ENCODE results near the gene NFIL3. TPM values are rescaled to one million over a fixed set of nuclear protein-coding genes. Genes with fewer than 3 reads are reported as not detected.

NFIL3 gene
- total RNA-seq, 2 donors from 2014 or later = 28.7 to 33.5 TPM

DNA sequence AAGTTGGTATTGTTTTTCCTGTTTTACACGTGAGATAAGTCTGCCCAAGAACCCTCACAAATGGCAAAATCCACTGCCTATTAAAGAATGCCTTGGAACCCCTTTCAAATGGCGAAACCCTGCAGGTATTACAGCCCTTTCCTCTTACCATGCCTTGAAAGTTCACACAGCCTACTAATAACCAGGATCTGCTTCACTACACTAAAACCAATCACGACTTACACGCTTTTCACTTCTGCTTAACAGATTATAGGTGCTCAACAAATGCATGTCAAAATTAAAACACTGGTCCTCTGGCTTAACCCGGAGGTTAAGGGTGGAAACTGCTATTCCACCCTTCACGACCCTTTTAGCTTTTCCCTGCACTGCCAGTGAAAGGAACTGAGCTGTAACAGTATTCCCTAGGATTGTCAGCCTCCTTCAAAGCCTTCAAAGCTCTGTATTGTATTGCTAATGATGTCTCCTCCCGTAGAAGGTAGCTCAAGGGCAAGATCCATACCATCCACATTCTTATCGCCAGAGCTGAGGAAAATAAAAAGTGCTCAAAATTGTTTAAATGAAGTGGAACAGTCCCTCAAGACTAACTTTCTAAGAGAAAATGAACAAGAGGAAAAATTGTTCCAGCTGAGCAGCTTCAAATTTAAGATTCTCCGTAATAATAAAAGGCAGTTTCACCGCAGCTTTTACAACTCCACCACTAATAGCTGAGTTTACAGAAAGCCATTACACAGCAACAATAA, 62.9 kb downstream of the NFIL3 start:
- no peaks in the 10 kb centered on the region for H3K9me3 ChIP-seq
- TF ChIP-seq POLR2AphosphoS5 (IDR thresholded peaks at IDR 0.05) = no peak
- no peak for TF ChIP-seq POLR2A (IDR thresholded peaks at IDR 0.05)
- TF ChIP-seq, protein P1, sequence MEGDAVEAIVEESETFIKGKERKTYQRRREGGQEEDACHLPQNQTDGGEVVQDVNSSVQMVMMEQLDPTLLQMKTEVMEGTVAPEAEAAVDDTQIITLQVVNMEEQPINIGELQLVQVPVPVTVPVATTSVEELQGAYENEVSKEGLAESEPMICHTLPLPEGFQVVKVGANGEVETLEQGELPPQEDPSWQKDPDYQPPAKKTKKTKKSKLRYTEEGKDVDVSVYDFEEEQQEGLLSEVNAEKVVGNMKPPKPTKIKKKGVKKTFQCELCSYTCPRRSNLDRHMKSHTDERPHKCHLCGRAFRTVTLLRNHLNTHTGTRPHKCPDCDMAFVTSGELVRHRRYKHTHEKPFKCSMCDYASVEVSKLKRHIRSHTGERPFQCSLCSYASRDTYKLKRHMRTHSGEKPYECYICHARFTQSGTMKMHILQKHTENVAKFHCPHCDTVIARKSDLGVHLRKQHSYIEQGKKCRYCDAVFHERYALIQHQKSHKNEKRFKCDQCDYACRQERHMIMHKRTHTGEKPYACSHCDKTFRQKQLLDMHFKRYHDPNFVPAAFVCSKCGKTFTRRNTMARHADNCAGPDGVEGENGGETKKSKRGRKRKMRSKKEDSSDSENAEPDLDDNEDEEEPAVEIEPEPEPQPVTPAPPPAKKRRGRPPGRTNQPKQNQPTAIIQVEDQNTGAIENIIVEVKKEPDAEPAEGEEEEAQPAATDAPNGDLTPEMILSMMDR (IDR thresholded peaks at IDR 0.05) = no peak
- peak overlapping the region; percentile 97 to 100 for H3K4me3 ChIP-seq
- H3K36me3 ChIP-seq = no peaks in the 10 kb centered on the region
- no peaks in the 10 kb centered on the region for H3K27me3 ChIP-seq (replicated peaks; ENCODE audit: insufficient read depth)
- DNase-seq (ENCODE audit: low spot score) = no peak
- peaks cover 2% of the 10 kb centered on the region for H3K4me1 ChIP-seq (replicated peaks)
- intact Hi-C loops (cut with DNase I) = loop anchor here (2.0 to 5.0 kb wide), 3 partner anchors 62 to 168 kb away; partner anchors contain the start of gene NFIL3
- peak overlapping the region; percentile 93 to 94 for H3K27ac ChIP-seq
- 15% methylated on average over 10 of the region's 10 CpGs for WGBS

DNA sequence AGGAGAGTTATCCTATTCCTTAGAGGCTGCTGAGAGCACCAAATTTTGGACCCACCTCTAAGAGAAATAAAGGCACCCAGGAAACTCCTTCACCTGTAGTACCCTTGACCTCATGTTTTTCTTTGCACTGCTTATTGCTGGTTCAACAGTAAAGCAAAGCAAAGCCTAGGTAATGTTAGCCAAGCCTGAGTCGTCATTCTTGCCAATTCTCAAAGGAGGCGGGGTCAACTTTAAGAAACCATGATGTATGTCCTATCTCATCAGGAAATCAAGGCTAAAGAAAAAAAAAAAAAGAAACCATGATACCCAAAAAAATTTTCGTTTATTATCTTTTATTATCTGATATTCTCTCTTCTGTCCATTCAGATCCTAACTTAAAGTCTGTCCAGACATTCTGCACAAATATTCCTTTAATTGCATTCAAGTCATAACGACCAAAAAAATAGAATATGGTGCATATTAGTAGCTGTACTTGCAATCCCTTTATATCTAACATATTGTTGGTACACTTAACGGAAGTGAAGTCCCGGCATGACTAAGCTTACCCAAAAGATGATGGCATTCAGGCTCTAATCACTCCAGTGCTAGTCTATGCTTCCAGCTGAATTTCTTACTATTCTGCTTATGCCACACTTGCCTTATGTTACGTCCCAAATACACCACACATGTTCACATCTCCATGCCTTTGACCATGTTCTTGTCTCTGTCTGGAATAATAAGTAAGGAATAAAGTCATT, 63.7 kb downstream of the NFIL3 start:
- 50% methylated on average over 7 of the region's 7 CpGs for WGBS
- intact Hi-C loops (cut with DNase I) = loop anchor here (2.0 to 5.0 kb wide), 3 partner anchors 63 to 168 kb away; partner anchors contain the start of gene NFIL3
- H3K27ac ChIP-seq = peak overlapping the region; percentile 93 to 94
- no peaks in the 10 kb centered on the region for H3K9me3 ChIP-seq
- no peaks in the 10 kb centered on the region for H3K36me3 ChIP-seq
- DNase-seq (ENCODE audit: low spot score) = no peak
- TF ChIP-seq POLR2AphosphoS5 (IDR thresholded peaks at IDR 0.05) = no peak
- TF ChIP-seq, protein P1 (IDR thresholded peaks at IDR 0.05) = no peak
- no peak for TF ChIP-seq POLR2A (IDR thresholded peaks at IDR 0.05)
- H3K4me3 ChIP-seq = peak overlapping the region; percentile 97 to 100
- peaks cover 2% of the 10 kb centered on the region for H3K4me1 ChIP-seq (replicated peaks)
- no peaks in the 10 kb centered on the region for H3K27me3 ChIP-seq (replicated peaks; ENCODE audit: insufficient read depth)

DNA sequence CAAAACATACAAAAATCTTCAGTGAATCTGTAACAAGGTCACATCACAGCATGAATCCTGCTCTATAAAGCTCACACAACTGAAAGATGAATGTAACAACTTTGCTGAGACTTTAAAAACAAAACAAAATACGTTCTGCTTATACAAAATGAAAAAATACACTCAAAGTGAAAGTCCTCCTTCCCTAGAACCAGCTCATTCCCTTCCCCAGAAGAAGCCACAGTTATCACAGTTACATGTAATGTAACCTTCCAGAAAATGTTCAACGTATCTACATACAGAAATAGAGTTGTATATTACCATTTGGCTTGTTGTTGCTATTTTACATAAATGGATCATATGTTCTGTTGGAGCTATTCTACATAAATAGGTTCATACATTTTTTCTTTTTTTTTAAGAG, 64.5 kb downstream of the NFIL3 start:
- no peak for DNase-seq (ENCODE audit: low spot score)
- Histone ChIP-seq H3K4me3 (no peak overlapping the region), H3K9me3 (no peaks in the 10 kb centered on the region), H3K36me3 (no peaks in the 10 kb centered on the region), H3K4me1 (replicated peaks) (peaks cover 2% of the 10 kb centered on the region), H3K27me3 (replicated peaks; ENCODE audit: insufficient read depth) (no peaks in the 10 kb centered on the region), H3K27ac (no peak overlapping the region)
- TF ChIP-seq POLR2A (IDR thresholded peaks at IDR 0.05) (no peak), POLR2AphosphoS5 (IDR thresholded peaks at IDR 0.05) (no peak)
- TF ChIP-seq, protein P1 (IDR thresholded peaks at IDR 0.05) = no peak
- intact Hi-C loops (cut with DNase I) = no loop called here
- 71% methylated on average over 2 of the region's 2 CpGs for WGBS

Other genes starting within 250 kb of the NFIL3 start
- gene AUH, start 61.9 kb downstream of the NFIL3 start, total RNA-seq = 10 to 100 TPM; 58.0 to 76.1 TPM